GM18507 (cell line): ENCODE results near the gene SLC16A10.
"Not testable (repeated sequence)": the region's sequence is repeated elsewhere in the genome, so short reads cannot be mapped to it uniquely, and the experiment has no call there.

Experiments
- DNase-seq: peaks from one replicate; pipeline ENCODE4 v3.0.0; 2011; ENCODE audit warnings: low read depth; ENCODE audit not compliant: insufficient read length; ENCODE audit errors: extremely low spot score
- FAIRE-seq: peaks from 2 replicates; lab custom pipeline; 2011; peaks lifted over from hg19 to GRCh38; lab: Jason Lieb, UNC

SLC16A10 gene, protein sequence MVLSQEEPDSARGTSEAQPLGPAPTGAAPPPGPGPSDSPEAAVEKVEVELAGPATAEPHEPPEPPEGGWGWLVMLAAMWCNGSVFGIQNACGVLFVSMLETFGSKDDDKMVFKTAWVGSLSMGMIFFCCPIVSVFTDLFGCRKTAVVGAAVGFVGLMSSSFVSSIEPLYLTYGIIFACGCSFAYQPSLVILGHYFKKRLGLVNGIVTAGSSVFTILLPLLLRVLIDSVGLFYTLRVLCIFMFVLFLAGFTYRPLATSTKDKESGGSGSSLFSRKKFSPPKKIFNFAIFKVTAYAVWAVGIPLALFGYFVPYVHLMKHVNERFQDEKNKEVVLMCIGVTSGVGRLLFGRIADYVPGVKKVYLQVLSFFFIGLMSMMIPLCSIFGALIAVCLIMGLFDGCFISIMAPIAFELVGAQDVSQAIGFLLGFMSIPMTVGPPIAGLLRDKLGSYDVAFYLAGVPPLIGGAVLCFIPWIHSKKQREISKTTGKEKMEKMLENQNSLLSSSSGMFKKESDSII

DNA sequence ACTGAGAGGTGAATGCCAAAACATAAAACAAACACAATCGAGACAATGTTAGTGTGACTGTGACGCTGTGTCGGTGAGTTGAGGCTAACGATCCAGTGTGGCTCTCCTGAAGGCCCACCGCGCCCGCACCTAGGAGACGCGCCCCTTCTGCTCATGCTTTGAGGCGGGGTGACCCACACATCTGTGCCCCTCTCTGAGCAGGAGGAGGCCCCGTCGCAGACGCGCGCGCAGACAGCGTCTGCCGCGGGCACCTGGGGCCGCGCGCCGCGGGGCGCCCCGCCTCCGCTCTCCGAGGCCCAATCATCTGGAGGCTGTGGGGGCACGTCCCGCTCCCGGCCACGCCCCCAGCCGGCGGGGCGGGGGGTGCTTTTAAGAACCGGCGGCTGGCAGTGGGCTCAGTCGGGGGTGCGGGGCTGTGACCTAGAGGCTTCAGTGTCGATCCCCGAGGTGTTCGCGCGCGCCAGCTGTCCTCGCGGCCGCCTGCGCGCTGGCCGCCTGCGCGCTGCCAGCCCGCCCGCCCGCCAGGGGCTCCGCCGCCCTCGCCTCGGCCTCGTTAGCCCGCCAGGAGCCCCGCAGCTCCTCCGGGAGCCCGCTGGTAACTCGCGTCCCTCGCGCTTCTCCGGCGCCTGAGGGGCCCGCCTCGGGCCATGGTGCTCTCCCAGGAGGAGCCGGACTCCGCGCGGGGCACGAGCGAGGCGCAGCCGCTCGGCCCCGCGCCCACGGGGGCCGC lies at the start of gene SLC16A10:
Gene SLC16A10, plus strand, starts transcription at position 398 of the 730 bp plus-strand sequence. Its CDS starts 250 bp downstream, at position 648.
- FAIRE-seq = peak; percentile 77

DNA sequence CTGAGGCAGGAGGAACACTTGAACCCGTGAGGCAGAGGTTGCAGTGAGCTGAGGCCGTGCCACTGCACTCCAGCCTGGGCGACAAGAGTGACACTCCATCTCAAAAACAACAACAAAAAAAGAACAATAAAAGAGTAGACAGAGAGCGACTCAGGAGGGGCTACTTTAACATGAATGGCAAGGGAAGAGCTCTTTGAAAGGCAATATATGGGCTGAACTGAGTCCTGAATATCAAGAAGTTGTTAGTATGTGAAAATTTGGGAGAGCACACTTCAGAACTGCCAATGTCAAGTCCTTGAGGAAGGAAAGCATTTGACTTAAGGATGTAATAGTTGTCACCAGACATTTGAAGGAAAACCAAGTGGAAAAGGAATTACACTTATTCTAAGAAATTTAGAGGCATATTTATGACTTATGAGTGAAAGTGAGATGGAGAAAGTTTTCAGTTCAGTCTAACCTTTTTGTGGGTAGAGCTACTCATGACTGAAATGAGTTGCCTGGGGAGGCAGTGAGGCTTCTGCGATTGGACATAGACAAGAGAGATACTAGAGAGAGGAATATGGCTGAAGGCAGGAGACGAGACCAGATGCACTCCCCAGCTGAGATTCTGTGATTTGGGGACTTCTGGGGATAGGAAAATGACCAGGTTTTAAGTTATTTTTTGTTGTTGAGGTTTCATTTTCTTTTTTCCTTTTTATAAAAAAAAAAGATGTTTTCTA lies 48.6 kb upstream of the SLC16A10 start:
- DNase-seq = peak; percentile 15
- no peak for FAIRE-seq

More for the DNA sequence above, at the start of gene SLC16A10:
- peak; percentile 78 for DNase-seq

DNA sequence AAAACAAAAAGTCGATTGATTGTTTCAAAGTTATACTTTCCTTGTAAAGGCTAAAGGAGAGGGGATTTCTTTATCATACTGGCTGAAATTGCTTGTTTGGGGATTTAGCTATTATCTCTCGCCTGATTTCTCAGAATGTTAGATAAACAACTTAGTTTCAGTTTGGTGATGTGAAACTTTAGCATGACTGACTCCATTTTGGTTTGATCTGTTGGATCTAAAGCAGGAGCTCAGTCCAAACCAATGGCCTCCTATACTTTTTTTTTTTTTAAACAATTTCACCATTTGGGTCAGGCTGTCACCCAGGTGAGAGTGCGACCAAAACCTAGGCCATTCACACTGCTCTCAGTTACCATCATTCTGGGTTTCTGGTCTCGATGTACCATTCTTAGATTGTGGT lies 45.4 kb upstream of the SLC16A10 start:
- FAIRE-seq = no peak
- DNase-seq = no peak

DNA sequence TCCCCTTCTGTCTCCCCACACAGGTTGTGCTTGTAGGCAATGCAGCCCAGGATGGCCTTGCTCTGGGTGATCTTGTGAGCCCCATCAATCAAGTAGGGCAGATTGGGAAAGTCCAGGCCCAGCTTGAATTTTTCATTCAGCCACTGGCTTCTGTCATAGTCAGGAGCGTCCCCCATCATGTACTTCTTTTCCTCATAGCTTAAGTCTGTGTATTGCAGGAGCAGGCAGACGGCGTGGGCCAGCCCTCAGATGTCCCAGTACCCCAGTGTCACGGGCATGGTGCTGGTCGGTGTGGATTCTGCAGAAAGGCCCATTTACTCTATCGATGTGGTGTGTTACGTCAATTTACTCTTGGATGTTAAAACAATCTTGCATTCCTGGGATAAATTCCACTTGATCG lies 40.1 kb upstream of the SLC16A10 start:
- no peak for FAIRE-seq
- DNase-seq = no peak

DNA sequence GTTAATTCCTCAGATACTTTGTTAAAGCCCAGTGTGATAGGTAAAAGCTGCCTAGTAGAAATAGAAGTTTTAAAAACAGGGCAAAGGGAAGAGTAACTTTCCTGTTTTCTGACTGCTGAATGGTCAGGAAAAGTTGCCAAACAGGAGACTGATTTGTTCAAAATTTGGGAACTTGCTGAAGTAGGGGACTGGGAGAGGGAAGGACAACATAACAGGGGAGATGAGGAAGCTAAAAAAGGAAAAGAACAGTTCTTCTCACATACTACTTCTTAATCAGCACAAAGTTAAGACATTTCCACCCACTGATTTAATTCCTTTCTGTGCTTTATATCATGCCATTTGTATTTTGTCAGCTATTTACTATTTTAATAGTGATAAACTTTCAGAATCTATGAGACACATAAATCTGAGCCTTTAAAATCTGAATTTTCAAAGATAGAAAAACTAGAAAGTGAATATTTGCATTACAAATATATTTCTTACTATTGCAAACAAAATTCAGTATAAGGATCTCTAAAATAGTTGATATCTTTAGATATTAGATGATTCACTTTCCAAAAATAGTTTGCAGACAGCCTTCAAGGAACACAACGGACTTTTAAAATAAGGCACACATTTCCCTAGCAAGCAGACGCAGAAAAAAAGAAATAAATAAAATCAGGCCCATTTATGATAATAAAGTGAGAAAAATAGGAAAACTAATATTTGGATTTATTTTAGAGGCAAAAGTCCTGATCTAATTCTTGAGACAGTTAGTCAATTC lies 36.9 kb upstream of the SLC16A10 start:
- FAIRE-seq = no peak

DNA sequence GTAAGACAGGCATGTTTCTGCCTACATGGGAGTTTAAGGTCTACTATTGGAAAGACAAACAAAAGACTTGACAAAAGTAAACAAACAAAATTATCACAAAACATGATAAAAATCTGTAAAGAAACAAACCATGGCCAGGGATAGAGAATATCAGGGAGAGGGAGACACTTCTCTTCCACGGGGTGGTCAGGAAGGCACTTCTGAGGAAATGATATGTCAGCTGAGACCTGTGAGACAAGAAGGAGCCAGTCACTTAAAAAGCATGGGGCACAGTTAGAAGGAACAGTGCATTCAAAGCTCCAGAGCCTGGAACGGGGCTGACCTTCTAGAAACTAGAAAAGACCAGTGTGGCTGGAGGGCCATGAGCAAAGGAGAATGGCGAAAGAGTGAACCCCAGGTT lies 35.1 kb upstream of the SLC16A10 start:
- FAIRE-seq (no peak), DNase-seq (no peak)

More for the DNA sequence above, 36.9 kb upstream of the SLC16A10 start:
- DNase-seq = no peak

DNA sequence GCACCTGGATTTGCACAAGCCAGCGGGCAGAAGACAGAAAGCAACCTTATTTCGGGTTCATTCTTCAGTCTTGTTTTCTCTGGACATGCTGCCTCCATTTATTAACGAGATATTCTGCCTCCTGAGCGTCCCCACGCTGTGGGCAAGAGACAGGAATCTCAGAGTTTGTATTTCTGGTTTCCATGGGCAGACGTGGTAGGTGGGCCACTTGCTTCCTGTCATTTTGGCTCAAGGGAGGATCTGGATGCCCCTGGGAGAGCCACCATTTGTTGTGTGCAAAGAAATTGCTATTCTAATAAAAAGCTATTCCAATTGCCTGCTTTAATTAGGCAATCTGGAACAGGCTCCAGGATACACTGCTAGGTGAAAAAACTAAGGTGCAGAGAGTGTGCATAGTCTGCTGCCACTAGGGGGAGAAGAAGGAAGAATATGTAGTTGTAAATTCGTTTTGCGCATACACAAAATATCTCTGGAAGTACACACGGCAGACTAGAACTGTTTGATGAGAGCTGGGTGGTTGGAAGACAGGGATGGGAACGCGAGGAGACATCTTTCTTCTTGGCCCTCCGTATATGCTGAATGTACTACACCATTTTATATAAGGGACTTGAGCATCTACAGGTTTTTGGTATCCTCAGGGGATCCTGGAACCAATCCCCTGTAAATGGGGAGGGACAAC lies 30.1 kb upstream of the SLC16A10 start:
- peak; percentile 20 for DNase-seq

DNA sequence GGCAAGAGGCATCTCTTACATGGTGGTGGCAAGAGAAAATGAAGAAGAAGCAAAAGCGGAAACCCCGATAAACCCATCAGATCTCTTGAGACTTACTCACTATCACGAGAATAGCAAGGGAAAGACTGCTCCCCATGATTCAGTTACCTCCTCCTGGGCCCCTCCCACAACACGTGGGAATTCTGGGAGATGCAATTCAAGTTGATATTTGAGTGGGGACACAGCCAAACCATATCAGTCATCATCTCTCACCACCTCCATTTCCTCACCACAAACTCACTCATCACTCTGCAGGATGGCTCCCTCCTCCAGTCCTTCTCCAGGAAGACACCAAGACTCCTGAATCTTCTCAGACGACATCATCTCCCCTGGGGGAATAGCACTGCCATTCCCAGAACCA lies 25.8 kb upstream of the SLC16A10 start:
- no peak for FAIRE-seq
- DNase-seq = no peak

More for the DNA sequence above, 30.1 kb upstream of the SLC16A10 start:
- peak; percentile 86 for FAIRE-seq

DNA sequence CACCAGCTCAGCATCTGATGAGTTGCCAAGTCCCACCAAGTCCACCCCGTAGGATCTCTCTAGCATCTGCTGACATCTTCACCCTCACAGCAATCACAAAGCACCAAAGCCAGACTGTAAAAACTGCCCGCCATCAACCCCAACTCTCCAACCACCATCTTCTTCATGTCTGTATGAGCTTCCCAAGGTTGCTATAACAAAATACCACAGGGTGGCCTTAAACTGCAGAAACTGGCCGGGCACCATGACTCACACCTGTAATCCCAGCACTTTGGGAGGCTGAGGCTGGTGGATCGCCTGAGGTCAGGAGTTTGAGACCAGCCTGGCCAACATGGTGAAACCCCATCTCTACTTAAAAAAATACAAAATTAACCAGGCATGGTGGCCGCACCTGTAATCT lies 25.3 kb upstream of the SLC16A10 start:
- not testable (repeated sequence) for FAIRE-seq, DNase-seq

DNA sequence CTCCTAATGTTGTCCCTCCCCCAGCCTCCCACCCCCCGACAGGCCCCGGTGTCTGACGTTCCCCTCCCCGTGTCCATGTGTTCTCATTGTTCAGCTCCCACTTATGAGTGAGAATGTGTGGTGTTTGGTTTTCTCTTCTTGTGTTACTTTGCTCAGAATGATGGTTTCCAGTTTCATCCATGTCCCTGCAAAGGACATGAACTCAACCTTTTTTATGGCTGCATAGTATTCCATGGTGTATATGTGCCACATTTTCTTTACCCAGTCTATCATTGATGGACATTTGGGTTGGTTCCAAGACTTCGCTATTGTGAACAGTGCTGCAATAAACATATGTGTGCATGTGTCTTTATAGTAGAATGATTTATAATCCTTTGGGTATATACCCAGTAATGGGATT lies 24.4 kb upstream of the SLC16A10 start:
- not testable (repeated sequence) for DNase-seq, FAIRE-seq

DNA sequence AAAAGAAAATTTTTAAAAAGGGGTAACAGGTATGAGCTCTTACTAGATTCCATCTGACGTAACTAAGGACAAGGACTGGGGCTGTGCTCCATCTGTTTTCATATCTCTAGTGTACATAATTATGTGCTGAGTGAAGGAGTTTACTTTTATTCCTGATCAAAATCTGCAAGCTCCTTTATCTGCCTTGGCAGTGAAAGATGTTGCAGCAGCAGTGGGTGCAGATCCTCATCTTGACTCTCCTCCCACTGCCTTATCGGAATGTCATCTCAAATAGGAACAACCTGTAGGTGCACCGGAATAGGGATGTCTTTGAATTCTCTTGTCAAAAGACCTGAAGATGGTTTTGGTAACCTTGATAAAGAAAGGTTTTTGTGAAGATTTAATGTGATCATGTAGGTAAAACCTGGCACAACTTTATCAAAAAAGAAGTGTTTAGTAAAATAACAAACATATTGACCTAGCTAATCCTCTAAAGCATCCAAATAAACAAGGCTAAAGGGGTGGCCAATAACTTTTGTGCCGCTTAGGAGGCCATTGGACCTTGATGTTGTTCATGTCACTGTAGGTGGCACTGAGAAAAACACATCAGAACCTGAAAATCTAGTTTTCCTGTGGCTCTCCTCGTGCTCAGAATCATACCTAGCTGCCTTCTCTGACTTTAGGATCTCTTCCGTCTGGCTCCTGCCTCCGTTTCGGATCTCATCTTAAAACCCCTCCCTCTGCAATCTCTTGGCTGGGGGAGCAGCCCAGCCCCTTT lies 19.0 kb upstream of the SLC16A10 start:
- DNase-seq = no peak
- no peak for FAIRE-seq

DNA sequence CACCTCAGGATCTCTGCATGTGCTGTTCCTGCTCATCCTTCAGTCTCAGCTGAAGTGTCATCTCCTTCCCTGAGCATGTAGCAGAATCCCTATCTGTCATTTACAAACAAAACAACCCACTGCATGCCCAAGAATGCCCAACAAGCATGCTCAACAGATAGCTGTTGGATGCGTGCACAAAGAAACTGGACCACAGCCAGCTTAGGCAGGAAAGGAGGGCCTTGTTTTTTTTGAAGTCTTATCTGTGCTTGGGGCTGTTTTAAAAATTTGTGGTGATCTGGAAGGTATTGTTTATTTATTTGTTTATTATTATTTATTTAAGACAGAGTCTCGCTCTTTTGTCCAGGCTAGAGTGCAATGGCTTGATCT lies 18.5 kb upstream of the SLC16A10 start:
- FAIRE-seq (no peak), DNase-seq (no peak)

DNA sequence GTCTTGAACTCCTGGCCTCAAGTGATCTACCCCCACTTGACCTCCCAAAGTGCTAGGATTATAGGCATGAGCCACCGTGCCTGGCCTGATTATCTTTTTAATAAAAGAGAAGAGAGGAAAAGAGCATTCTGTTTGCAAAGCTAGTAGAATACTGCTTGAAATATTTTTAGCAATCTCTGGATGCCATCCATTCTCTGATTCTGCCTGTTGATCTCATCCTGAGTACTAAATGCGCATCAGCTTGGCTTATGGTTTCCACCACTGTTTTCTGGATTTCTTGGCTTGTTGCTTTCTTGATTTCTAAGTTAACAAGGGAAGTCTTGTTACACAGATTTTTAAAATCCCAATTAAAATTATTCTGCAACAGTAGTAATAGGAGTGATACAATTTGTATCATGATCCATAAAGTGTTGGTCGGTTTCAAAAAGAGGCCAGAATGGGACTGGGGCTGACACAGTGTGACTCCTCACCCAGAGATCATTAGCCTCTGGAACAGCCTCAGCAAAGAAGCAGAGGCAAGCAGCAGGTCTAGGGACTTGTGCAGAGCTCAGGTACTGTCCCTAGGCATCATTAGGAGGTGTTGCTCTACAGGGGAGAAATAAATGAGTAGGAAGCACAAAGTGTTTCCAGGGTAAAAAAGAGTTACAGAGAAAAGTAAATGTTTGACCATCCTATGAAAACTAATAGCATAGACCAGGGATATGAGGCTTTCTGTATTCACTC lies 17.8 kb upstream of the SLC16A10 start:
- no peak for DNase-seq
- FAIRE-seq = no peak

DNA sequence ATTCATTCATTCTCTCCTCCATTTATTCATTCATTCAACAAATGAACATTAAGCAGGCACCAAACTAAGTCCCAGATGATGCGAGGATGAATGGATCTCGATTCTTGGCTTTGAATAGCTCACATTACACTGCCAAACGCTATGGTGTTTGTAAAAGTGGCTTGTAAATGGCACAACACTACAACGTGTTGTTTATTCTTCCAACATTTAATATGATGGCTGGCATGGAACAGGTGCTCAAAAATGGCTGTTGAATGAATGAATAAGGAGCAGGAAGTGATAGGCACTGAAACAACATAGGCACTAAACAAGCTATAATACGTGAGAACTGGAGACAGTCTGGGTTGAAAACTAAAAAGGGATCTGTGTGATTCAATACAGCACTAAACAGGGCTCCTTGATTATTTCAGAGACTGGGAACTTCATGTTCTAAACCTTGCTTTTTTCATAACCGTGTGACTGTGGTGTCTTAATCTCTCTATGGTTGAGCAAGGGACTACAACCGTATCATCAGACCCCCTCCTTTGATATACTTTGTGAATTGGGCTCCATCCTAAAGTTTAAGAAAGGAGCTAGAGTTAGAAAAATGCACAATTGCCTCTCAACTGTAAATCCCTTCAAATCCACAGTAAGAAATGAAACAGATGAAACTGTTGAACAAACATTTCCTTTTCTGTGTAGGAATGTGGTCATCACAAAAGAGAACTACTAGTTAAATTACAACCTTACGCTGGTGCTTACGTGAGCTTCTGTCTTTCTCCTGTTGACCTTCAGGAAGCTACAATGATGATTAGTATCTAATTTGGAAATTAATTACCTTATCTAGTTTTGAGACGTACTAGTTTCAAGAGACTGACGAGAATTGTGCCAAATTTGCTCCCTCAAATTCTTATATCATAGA lies 16.9 kb upstream of the SLC16A10 start:
- peak; percentile 12 for FAIRE-seq
- no peak for DNase-seq

DNA sequence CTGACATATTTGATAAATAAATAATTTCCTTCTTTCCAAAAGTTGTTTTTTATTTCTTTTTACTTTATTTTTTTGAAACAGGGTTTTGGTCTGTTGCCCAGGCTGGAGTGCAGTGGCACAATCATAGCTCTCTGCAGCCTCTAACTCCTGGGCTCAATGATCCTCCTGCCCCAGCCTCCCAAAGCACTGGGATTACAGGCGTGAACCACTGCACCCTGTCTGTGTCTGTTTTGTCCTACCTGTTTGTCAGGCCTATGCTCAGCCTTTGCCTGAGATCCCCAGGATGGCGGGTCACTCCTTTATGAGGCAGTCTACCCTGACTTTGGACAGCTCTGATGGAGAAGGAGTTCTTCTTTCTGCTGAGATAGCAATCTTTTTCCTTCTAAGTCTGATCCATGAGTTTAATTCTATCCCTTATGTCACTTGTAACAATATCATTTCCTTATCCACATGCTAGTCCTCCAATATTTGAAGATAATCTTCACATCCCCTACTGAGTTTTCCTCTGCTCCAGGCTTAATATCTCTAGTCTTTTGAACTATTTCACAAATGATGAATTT lies 14.4 kb upstream of the SLC16A10 start:
- FAIRE-seq (no peak), DNase-seq (no peak)

DNA sequence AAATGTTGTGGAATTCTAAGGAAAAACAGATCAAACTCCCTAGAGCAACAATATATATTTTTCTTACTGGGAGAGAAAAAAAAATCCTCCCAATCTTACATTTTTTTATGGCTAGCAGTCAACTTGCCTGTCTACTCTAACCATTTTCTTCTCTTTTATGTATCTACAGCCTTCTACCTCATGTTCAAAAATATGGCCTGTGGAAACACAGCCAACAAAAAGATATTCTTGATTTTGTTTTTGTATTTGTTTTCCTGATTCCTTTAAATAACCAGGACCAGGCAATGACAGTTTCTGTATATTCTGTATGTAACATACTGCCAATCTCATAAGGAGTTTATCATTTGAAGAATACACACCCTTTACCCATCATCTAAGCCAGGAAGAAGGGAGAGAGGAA lies 13.0 kb upstream of the SLC16A10 start:
- DNase-seq = no peak
- FAIRE-seq = no peak
